GM18951 (cell line): ENCODE results near the gene RAB3D.
"Not testable (repeated sequence)": the region's sequence is repeated elsewhere in the genome, so short reads cannot be mapped to it uniquely, and the experiment has no call there.

Experiments used
- POLR2A ChIP-seq: IDR thresholded peaks from 4 replicates; pipeline ENCODE4 v1.6.1; 2011; ENCODE audit warnings: mild to moderate bottlenecking; ENCODE audit not compliant: insufficient read length, insufficient read depth; ENCODE audit errors: extremely low read depth
- in situ Hi-C: fragments of 300-500 bp; cut with MboI; formaldehyde crosslinking; loops from one replicate; pipeline ENCODE4 v1.12.0; 2022; ENCODE audit warnings: low sequenced_read_pairs, mixed read lengths, inconsistent platforms; ENCODE audit not compliant: unreplicated experiment

Gene RAB3D

GRCh38 chr19:11339254-11340098 is at the start of gene RAB3D:
RAB3D (minus strand) TSS chr19:11339657; CDS start chr19:11337399, 2,258 bp downstream.
- TF ChIP-seq POLR2A = peak; percentile 76
- in situ Hi-C loops = no loop called here

GRCh38 chr19:11387162-11388034 is 47.9 kb upstream of the RAB3D start:
- TF ChIP-seq POLR2A = no peak
- in situ Hi-C loops = no loop called here

GRCh38 chr19:11384778-11385129 is 45.3 kb upstream of the RAB3D start:
- in situ Hi-C loops = no loop called here
- no peak for TF ChIP-seq POLR2A

GRCh38 chr19:11383706-11384048 is 44.2 kb upstream of the RAB3D start:
- in situ Hi-C loops = no loop called here
- no peak for TF ChIP-seq POLR2A

GRCh38 chr19:11382898-11383705 is 43.6 kb upstream of the RAB3D start:
- in situ Hi-C loops = no loop called here
- no peak for TF ChIP-seq POLR2A

GRCh38 chr19:11380653-11381537 is 41.4 kb upstream of the RAB3D start:
- TF ChIP-seq POLR2A = peak; percentile 89
- in situ Hi-C loops = no loop called here

GRCh38 chr19:11379857-11380350 is 40.4 kb upstream of the RAB3D start:
- in situ Hi-C loops = no loop called here
- TF ChIP-seq POLR2A = no peak

- in situ Hi-C loops = not testable (repeated sequence)
Observed at GRCh38 chr19:11379269-11379845, 39.9 kb upstream of the RAB3D start.

GRCh38 chr19:11378319-11379189 is 39.1 kb upstream of the RAB3D start:
- TF ChIP-seq POLR2A = no peak
- in situ Hi-C loops = no loop called here

GRCh38 chr19:11377756-11378155 is 38.3 kb upstream of the RAB3D start:
- no peak for TF ChIP-seq POLR2A
- in situ Hi-C loops = no loop called here

GRCh38 chr19:11377237-11377636 is 37.8 kb upstream of the RAB3D start:
- no peak for TF ChIP-seq POLR2A
- in situ Hi-C loops = no loop called here
